ENCODE results near the gene PTPRK. TPM values are rescaled to one million over a fixed set of nuclear protein-coding genes. Genes with fewer than 3 reads are reported as not detected.

The PTPRK gene
- total RNA-seq, 1 donor from 2014 or later, result 48.4 TPM

DNA sequence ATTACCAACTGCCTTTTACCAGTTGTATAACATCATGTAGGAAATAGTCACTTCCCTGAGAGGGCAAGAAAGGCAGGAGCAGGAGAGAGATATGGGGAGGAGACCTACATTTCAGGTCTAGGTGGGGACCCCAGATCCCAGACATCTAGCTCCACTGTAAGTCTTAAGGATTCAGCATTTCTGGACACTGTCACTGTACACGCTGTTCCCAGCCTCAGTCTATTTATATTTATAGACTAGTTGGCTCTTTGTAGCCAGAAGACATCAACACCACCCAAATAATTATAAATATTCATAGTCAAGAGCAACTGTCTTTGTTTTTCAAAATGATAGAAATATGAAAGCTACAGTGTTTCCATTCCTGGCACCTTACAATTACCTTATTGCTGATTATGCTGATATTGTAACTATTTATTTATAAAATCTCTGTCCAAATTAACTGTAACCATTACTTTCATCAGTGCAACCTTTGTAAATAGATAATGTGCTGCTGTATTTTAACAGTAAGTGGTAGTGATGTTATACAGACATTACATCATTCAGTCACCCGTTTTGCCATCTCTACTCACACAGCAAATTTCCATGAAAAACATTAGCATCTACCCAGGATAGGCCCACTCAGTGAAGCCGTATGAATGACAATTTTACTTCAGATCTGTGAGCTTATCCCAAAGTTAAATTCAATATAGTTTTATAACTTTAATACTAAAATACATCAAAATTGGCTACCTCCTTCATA is 162.8 kb downstream of the PTPRK start:
- H3K36me3 ChIP-seq (ENCODE audit: control insufficient read depth, insufficient read depth, low read length), result no peaks in the 10 kb centered on the region
- DNase-seq (ENCODE audit: low read depth) (no peak), FAIRE-seq (no peak)
- H3K27me3 ChIP-seq (ENCODE audit: control insufficient read depth, insufficient read depth, low read length), result no peaks in the 10 kb centered on the region
- TF ChIP-seq, protein P1, sequence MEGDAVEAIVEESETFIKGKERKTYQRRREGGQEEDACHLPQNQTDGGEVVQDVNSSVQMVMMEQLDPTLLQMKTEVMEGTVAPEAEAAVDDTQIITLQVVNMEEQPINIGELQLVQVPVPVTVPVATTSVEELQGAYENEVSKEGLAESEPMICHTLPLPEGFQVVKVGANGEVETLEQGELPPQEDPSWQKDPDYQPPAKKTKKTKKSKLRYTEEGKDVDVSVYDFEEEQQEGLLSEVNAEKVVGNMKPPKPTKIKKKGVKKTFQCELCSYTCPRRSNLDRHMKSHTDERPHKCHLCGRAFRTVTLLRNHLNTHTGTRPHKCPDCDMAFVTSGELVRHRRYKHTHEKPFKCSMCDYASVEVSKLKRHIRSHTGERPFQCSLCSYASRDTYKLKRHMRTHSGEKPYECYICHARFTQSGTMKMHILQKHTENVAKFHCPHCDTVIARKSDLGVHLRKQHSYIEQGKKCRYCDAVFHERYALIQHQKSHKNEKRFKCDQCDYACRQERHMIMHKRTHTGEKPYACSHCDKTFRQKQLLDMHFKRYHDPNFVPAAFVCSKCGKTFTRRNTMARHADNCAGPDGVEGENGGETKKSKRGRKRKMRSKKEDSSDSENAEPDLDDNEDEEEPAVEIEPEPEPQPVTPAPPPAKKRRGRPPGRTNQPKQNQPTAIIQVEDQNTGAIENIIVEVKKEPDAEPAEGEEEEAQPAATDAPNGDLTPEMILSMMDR (IDR thresholded peaks at IDR 0.05; ENCODE audit: insufficient read depth, low read length, severe bottlenecking), result no peak
- no peak overlapping the region for H3K4me3 ChIP-seq (ENCODE audit: low read depth, low read length)

DNA sequence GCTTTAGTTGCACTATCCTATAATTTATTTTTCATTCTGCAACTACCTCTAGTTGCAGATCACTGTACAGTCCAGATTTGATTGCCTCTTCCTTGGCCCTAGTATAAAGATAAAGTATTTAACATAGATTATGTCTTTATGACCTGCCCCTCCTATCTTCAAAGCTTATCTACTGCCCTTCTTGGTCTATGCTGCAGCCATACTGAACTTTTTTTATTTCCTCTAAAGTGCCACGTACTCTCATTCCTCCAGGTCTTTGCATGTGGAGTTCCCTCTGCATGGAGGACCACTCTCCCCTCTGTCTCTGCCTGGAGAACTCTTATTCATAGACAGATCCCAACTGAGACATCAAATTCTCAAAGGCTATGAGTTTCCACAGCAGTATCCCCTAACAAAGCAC is 168.0 kb downstream of the PTPRK start:
- no peak overlapping the region for H3K4me3 ChIP-seq (ENCODE audit: low read depth, low read length)
- FAIRE-seq (no peak), DNase-seq (ENCODE audit: low read depth) (no peak)
- TF ChIP-seq, protein P1 (IDR thresholded peaks at IDR 0.05; ENCODE audit: insufficient read depth, low read length, severe bottlenecking), result no peak
- no peaks in the 10 kb centered on the region for H3K36me3 ChIP-seq (ENCODE audit: control insufficient read depth, insufficient read depth, low read length)
- H3K27me3 ChIP-seq (ENCODE audit: control insufficient read depth, insufficient read depth, low read length), result no peaks in the 10 kb centered on the region

DNA sequence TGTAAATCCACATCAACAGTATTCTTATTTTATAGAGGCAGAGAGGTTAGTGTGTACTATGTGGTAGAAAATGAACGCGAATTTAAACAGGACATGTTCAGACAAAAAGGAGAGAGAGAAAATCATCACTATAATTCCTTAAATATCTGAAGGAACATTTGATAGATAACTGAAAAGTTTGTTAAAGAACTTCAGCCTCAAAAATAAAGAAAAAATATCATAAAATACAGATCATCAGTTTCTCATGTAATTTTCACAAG is 169.2 kb downstream of the PTPRK start:
- FAIRE-seq (no peak), DNase-seq (ENCODE audit: low read depth) (no peak)
- no peaks in the 10 kb centered on the region for H3K36me3 ChIP-seq (ENCODE audit: control insufficient read depth, insufficient read depth, low read length)
- H3K4me3 ChIP-seq (ENCODE audit: low read depth, low read length), result no peak overlapping the region
- no peaks in the 10 kb centered on the region for H3K27me3 ChIP-seq (ENCODE audit: control insufficient read depth, insufficient read depth, low read length)
- TF ChIP-seq, protein P1 (IDR thresholded peaks at IDR 0.05; ENCODE audit: insufficient read depth, low read length, severe bottlenecking), result no peak

DNA sequence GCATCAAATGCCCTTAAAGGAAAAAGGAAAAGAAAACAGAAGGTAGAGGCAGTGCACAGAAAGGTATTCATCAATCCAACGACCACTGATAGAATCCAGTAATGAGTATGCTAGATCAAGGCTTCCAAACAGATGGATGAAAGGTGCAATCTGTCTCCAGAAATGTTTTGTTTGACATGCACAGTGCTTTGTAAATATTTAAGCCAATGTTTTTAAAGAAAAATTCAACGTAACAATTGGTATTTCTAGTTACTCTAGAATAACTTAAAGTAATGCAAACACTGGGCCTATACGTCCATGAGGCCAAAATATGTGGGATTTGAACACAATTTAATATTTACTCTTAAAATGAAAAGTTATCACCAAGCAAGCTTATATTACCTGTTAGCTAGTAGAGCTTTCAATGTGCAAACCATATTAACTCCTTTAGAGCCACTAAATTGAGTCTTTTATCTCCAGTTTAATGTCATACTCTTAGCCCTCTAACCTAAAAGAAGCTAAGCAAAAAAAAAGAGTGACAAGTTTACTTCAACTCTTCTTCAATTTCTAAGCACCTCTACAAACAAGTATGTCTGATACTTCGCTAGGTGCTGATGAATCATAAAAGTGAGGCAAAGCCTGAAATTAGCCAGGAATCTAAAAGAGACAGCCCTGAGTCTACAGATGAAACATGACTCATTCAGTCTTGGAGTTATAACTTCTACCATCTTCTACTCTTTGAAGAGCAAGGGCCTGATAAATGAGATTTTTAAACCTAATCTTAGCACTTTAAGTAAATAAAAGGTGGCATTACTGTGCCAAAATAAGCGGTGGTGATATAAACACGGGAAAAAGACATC is 169.8 kb downstream of the PTPRK start:
- FAIRE-seq (no peak), DNase-seq (ENCODE audit: low read depth) (peak; percentile 93)
- no peak overlapping the region for H3K4me3 ChIP-seq (ENCODE audit: low read depth, low read length)
- TF ChIP-seq, protein P1 (IDR thresholded peaks at IDR 0.05; ENCODE audit: insufficient read depth, low read length, severe bottlenecking), result no peak
- no peaks in the 10 kb centered on the region for H3K27me3 ChIP-seq (ENCODE audit: control insufficient read depth, insufficient read depth, low read length)
- H3K36me3 ChIP-seq (ENCODE audit: control insufficient read depth, insufficient read depth, low read length), result no peaks in the 10 kb centered on the region

DNA sequence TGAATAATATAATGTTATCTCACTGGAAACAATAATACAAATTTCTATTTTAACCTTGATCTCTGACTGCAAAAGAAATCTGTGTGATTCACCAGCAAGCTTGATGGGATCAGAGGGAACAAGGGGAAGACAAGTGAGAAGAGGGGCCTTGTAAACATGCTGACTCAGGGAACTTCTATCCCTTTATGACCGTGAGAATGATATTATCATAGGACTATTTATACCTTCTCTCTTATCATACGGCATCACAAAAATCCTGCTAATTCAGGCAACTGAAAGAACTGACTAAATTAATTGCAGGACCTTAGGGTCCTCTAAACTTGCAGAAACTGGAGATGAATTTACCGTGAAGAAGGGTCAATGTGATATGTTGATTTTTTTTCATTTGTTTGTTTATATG is 173.3 kb downstream of the PTPRK start:
- no peaks in the 10 kb centered on the region for H3K36me3 ChIP-seq (ENCODE audit: control insufficient read depth, insufficient read depth, low read length)
- H3K4me3 ChIP-seq (ENCODE audit: low read depth, low read length), result no peak overlapping the region
- H3K27me3 ChIP-seq (ENCODE audit: control insufficient read depth, insufficient read depth, low read length), result no peaks in the 10 kb centered on the region
- no peak for FAIRE-seq
- no peak for DNase-seq (ENCODE audit: low read depth)
- TF ChIP-seq, protein P1 (IDR thresholded peaks at IDR 0.05; ENCODE audit: insufficient read depth, low read length, severe bottlenecking), result no peak

Measured in bronchial epithelial cell (primary cell).